NB4 (cell line): ENCODE measurements around the gene CALR3.
"Not testable (repeated sequence)": the region's sequence is repeated elsewhere in the genome, so short reads cannot be mapped to it uniquely, and the experiment has no call there.

Experiments
- DNase-seq: peaks from one replicate; pipeline ENCODE4 v3.0.0; 2010; ENCODE audit warnings: low read depth
- H3K4me3 ChIP-seq: one replicate; pipeline ENCODE4 v1.5.1; 2011; ENCODE audit warnings: mild to moderate bottlenecking, low read depth, low read length, moderate library complexity
- MYC ChIP-seq: IDR thresholded peaks from 2 replicates; pipeline ENCODE4 v1.6.1; 2011; ENCODE audit warnings: low read depth, low read length
- POLR2A ChIP-seq: IDR thresholded peaks from 2 replicates; pipeline ENCODE4 v1.6.1; 2011; ENCODE audit warnings: mild to moderate bottlenecking; ENCODE audit not compliant: insufficient read length; ENCODE audit errors: extremely low read depth
- TF ChIP-seq, protein P1 (sequence below): IDR thresholded peaks from 2 replicates; pipeline ENCODE4 v1.6.1; 2011; ENCODE audit warnings: low read depth, low read length
- TF ChIP-seq, protein P2 (sequence below): IDR thresholded peaks from one replicate; pipeline ENCODE4 v1.5.1; 2012; ENCODE audit warnings: low read depth, low read length

The CALR3 gene, protein sequence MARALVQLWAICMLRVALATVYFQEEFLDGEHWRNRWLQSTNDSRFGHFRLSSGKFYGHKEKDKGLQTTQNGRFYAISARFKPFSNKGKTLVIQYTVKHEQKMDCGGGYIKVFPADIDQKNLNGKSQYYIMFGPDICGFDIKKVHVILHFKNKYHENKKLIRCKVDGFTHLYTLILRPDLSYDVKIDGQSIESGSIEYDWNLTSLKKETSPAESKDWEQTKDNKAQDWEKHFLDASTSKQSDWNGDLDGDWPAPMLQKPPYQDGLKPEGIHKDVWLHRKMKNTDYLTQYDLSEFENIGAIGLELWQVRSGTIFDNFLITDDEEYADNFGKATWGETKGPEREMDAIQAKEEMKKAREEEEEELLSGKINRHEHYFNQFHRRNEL

DNA sequence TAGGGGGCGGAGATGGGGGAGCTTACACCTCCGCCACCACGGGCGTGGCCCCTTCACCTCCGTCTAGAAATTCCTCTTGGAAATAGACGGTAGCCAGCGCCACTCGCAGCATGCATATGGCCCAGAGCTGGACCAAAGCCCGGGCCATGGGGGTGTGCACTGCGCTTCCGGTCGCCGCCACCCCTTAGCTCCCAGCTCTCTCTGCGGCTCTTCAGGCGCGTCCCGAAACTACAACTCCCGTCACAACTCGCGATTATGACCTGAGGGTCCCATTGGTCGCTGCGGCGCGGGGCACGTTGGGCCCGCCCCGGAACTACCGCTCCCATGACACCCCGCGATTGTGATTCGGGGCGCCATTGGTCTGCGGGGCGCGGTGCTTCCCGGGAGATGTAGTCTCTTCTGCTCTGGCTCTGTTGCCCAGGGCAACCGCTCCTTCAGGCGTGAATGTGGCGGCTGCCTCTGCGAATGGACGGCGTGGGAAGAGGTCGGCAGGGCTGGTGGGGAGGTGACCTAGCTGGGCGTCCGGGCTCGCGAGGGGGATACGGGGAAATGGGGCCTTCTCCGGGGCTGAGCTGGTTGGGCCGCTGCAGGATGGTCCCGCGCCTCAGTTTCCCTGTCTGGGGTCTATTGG lies at the start of gene CALR3, which contains the start of gene C19orf44:
Gene CALR3 (minus strand): TSS at position 186 of the 631 bp plus-strand sequence. CDS start 38 bp downstream, at position 148.
Gene C19orf44 (plus strand): TSS at position 413 of the 631 bp plus-strand sequence. CDS start 4,399 bp downstream, outside the sequence.
- peak within 1 kb of the TSS; percentile 77 for H3K4me3 ChIP-seq
- DNase-seq: peak; percentile 98
- TF ChIP-seq, protein P1, sequence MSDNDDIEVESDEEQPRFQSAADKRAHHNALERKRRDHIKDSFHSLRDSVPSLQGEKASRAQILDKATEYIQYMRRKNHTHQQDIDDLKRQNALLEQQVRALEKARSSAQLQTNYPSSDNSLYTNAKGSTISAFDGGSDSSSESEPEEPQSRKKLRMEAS: peak; percentile 17; the same call in 1 of the 2 replicates
- peak; percentile 66; the same call in 1 of the 2 replicates for TF ChIP-seq MYC
- TF ChIP-seq POLR2A: peak; percentile 55
- TF ChIP-seq, protein P2, sequence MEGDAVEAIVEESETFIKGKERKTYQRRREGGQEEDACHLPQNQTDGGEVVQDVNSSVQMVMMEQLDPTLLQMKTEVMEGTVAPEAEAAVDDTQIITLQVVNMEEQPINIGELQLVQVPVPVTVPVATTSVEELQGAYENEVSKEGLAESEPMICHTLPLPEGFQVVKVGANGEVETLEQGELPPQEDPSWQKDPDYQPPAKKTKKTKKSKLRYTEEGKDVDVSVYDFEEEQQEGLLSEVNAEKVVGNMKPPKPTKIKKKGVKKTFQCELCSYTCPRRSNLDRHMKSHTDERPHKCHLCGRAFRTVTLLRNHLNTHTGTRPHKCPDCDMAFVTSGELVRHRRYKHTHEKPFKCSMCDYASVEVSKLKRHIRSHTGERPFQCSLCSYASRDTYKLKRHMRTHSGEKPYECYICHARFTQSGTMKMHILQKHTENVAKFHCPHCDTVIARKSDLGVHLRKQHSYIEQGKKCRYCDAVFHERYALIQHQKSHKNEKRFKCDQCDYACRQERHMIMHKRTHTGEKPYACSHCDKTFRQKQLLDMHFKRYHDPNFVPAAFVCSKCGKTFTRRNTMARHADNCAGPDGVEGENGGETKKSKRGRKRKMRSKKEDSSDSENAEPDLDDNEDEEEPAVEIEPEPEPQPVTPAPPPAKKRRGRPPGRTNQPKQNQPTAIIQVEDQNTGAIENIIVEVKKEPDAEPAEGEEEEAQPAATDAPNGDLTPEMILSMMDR: no peak

DNA sequence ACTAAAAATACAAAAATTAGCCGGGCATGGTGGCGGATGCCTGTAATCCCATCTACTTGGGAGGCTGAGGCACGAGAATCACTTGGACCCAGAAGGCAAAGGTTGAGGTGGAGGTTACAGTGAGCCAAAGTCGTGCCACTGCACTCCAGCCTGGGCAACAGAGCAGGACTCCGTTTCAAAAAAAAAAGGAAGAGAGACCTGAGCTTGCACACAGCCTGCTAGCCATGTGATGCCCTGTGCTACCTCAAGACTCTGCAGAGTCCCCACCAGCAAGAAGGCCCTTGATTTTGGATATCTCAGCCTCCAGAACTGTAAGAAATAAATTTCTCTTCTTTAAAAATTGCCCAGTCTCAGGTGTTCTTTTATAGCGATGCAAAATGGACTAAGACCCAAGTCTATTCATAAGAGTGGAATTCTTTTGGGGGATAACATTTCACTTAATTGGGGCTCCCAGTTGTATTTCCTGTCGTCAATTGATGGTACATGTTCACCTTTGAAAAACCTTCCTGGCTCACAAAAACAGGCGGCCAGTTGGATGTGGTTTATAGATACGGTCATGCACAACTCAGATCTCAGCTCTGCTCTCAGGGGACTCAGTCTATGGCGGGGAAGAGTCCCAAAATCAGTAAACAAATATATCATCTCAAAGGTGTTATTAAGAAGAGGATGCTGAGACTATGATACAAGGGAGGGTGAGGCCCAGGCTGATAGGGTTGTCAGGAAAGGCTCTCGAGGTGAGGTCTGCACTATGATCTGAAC lies 48.7 kb upstream of the CALR3 start:
- DNase-seq: no peak
- TF ChIP-seq, protein P1: no peak
- TF ChIP-seq MYC (no peak), POLR2A (no peak)
- TF ChIP-seq, protein P2: no peak

DNA sequence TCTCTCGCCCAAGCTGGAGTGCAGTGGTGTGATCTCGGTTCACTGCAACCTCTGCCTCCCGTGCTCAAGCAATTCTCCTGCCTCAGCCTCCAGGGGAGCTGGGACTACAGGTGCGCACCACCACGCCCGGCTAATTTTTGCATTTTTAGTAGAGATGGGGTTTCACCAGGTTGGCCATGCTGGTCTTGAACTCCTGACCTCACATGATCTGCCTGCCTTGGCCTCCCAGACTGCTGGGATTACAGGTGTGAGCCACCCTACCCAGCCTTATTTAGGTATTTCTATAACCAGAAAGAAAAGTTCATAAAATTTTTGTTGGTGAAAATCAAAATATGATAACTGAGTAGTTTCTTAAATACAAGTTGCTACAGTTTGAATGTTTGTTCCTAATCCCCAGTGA lies 47.8 kb upstream of the CALR3 start:
- DNase-seq: not testable (repeated sequence)
- H3K4me3 ChIP-seq: peak overlapping the region; percentile 92

More for the DNA sequence above, 48.7 kb upstream of the CALR3 start:
- no peak overlapping the region for H3K4me3 ChIP-seq

DNA sequence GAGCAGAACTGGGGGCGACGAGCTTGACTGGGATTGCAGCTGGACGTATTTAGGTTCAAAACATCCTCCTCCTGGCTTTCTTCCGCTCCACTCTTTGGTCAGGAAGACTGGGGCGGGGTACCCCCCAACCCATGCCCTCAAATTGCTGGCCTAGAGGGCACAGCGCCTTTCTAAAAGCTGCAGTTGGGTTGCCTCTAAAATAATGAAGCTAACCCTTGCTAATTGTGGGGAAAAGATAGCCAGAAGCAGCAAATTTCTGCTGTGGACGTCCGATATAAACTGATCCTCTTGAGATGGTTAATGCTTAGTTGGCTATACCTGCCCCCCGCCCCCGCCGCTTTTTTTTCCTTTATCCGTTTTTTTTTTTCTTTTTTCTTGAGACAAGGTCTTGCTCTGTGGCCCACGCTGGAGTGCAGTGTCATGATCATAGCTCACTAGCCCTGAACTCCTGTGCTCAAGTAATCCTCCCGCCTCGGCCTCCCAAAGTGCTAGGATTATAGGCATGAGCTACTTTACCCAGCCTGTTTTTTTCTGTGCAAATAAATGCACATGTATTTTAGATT lies 47.0 kb upstream of the CALR3 start:
- TF ChIP-seq POLR2A (no peak), MYC (no peak)
- TF ChIP-seq, protein P2: no peak
- DNase-seq: peak; percentile 28
- H3K4me3 ChIP-seq: peak overlapping the region; percentile 92

DNA sequence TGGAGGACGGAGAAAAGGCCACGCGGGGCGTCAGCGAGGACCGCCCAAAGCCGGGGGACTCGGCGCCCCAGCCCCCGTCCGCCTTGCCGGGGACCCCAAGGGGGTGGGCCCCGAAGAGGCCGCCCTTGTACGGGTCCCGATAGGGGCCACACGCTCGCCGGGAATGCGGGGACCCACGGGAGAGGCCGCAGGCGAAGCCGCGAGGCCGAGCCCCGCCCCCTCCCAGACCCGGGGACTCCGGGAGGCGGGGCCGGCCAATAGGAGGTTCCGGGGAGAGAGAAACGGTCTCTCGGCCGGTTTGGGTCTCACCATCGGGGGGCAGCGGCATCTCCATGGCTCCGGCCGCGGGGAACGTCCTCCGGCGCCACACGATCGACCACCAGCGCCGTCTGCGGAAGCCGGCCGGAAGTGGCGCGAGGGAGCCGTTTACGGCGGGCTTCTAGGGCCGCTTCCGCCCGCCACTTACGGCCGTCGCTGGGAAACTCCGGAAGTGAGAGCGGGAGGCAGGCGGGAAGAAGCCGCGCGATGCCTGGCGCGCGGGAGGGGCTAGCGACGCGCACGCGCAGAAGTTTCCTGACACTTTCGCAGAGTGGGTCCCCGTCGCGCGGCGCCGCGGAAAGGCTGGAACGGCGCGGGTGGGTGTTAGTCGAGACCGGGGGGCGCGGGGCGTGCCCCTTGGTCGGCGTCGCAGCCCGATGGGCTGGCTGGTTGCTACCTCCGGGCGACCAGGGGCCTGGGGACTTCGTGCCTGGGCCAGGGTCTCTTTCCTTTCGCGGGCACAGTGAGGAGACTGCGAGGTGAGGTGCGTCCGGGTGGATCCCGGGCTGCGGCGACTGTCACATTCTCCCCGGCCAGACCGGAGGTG lies 46.3 kb upstream of the CALR3 start, which contains the start of gene CHERP:
Gene CHERP (minus strand): TSS at position 393 of the 865 bp plus-strand sequence. CDS start 59 bp downstream, at position 334.
- peak; percentile 95 for DNase-seq
- TF ChIP-seq POLR2A (peak; percentile 96), MYC (peak; percentile 73)
- TF ChIP-seq, protein P1: peak; percentile 50
- TF ChIP-seq, protein P2: no peak
- peak within 1 kb of the TSS; percentile 97 for H3K4me3 ChIP-seq
